Activated CD4-positive, alpha-beta T cell treated with anti-CD3 and anti-CD28 coated beads for 36 hours (primary cell): ENCODE measurements around the gene CDH16. TPM values are rescaled to one million over a fixed set of nuclear protein-coding genes. Genes with fewer than 3 reads are reported as not detected.

Experiments used
- ATAC-seq: fragments of 200-7000 bp; cut with Tn5 transposase; one replicate; pipeline ENCODE4 v1.10.0; 2021; ENCODE audit warnings: mild to moderate bottlenecking, moderate library complexity
- CTCF ChIA-PET: fragments of 350-600 bp; sonication (Branson Sonifier 250); formaldehyde crosslinking; loops from one replicate; lab custom pipeline; 2021; ENCODE audit warnings: antibody characterized with exemption; lab: Charles Lee
- POLR2A ChIA-PET: fragments of 350-600 bp; sonication (Branson Sonifier 250); formaldehyde crosslinking; loops from one replicate; lab custom pipeline; 2021; ENCODE audit warnings: antibody characterized with exemption, inconsistent platforms; lab: Charles Lee
- DNase-seq: peaks from one replicate; pipeline ENCODE4 v3.0.0-alpha.2; 2020
- H3K27ac Mint-ChIP-seq: one replicate; pipeline ENCODE4 v1.8.0; 2021; ENCODE audit warnings: mixed read lengths
- H3K27me3 Mint-ChIP-seq: one replicate; pipeline ENCODE4 v1.8.0; 2021; ENCODE audit warnings: mixed read lengths
- H3K36me3 Mint-ChIP-seq: one replicate; pipeline ENCODE4 v1.8.0; 2021; ENCODE audit warnings: low read depth, mixed read lengths
- H3K4me1 Mint-ChIP-seq: one replicate; pipeline ENCODE4 v1.8.0; 2021; ENCODE audit warnings: mixed read lengths
- H3K4me3 Mint-ChIP-seq: one replicate; pipeline ENCODE4 v1.8.0; 2021; ENCODE audit warnings: mild to moderate bottlenecking, moderate library complexity, mixed read lengths
- H3K9me3 Mint-ChIP-seq: one replicate; pipeline ENCODE4 v1.8.0; 2021; ENCODE audit warnings: low read depth, mixed read lengths
- intact Hi-C, 2 experiments: fragments of 100-400 bp; cut with DNase I in 1 of 2; cut with micrococcal nuclease in 1 of 2; formaldehyde crosslinking; loops; one replicate each; pipeline versions ENCODE4 v1.14.2 to v1.15.1; 2022 to 2024; cut with DNase I, micrococcal nuclease
- total RNA-seq, 2 experiments: library from RNA; stranded (reverse); gene quantifications; one replicate each; pipeline ENCODE4 v1.2.3, GENCODE V29; 2021

Gene CDH16
- total RNA-seq, 2 experiments from 2014 or later, result not detected

GRCh38 chr16:66911112-66911511, 7.6 kb downstream of the CDH16 start:
- ATAC-seq, result no peak
- H3K27ac Mint-ChIP-seq, result no peak overlapping the region

GRCh38 chr16:66910175-66910940, 8.3 kb downstream of the CDH16 start:
- ChIA-PET CTCF (interaction anchor here (0.6 to 1.1 kb wide), 3 partner anchors 15 to 575 kb away, joined by 3 to 8 read pairs (median 3); no protein-coding TSS in a partner anchor), POLR2A (interaction anchor here (0.5 kb wide), 1 partner anchor 107 kb away, joined by 3 read pairs; no protein-coding TSS in a partner anchor)
- ATAC-seq (no peak), DNase-seq (no peak)
- Mint-ChIP-seq H3K36me3 (no peaks in the 10 kb centered on the region), H3K9me3 (no peaks in the 10 kb centered on the region), H3K27ac (no peak overlapping the region), H3K27me3 (no peaks in the 10 kb centered on the region), H3K4me3 (no peak overlapping the region), H3K4me1 (peaks cover 6% of the 10 kb centered on the region)
- intact Hi-C loops, result no loop called here

More at GRCh38 chr16:66911112-66911511, 7.6 kb downstream of the CDH16 start:
- no peaks in the 10 kb centered on the region for H3K27me3 Mint-ChIP-seq
- POLR2A ChIA-PET, result interaction anchor here (0.5 to 1.1 kb wide), 3 partner anchors 20 to 303 kb away, joined by 3 to 4 read pairs (median 3); no protein-coding TSS in a partner anchor
- H3K9me3 Mint-ChIP-seq, result no peaks in the 10 kb centered on the region
- H3K36me3 Mint-ChIP-seq, result no peaks in the 10 kb centered on the region
- CTCF ChIA-PET, result interaction anchor here (0.8 kb wide), 2 partner anchors 11 to 12 kb away, joined by 3 read pairs; no protein-coding TSS in a partner anchor
- H3K4me3 Mint-ChIP-seq, result no peak overlapping the region
- no peak for DNase-seq
- H3K4me1 Mint-ChIP-seq, result peaks cover 2% of the 10 kb centered on the region
- intact Hi-C loops, result no loop called here

- CTCF ChIA-PET, result interaction anchor here (0.6 to 1.3 kb wide), 6 partner anchors 14 to 185 kb away, joined by 3 to 8 read pairs (median 3); no protein-coding TSS in a partner anchor
- DNase-seq (no peak), ATAC-seq (no peak)
- H3K9me3 Mint-ChIP-seq, result no peaks in the 10 kb centered on the region
- H3K4me3 Mint-ChIP-seq, result no peak overlapping the region
- no peaks in the 10 kb centered on the region for H3K27me3 Mint-ChIP-seq
- no peaks in the 10 kb centered on the region for H3K36me3 Mint-ChIP-seq
- POLR2A ChIA-PET, result interaction anchor here (0.6 kb wide), 1 partner anchor 28 kb away, joined by 4 read pairs; no protein-coding TSS in a partner anchor
- H3K27ac Mint-ChIP-seq, result no peak overlapping the region
- intact Hi-C loops, result no loop called here
- peaks cover 6% of the 10 kb centered on the region for H3K4me1 Mint-ChIP-seq
Measured at GRCh38 chr16:66908762-66909559, 9.7 kb downstream of the CDH16 start.

GRCh38 chr16:66908116-66908515, 10.6 kb downstream of the CDH16 start:
- no peaks in the 10 kb centered on the region for H3K27me3 Mint-ChIP-seq
- no peaks in the 10 kb centered on the region for H3K9me3 Mint-ChIP-seq
- H3K4me1 Mint-ChIP-seq, result peaks cover 6% of the 10 kb centered on the region
- DNase-seq (no peak), ATAC-seq (no peak)
- intact Hi-C loops, result no loop called here
- no peaks in the 10 kb centered on the region for H3K36me3 Mint-ChIP-seq
- no peak overlapping the region for H3K27ac Mint-ChIP-seq
- POLR2A ChIA-PET, result no interaction called here
- CTCF ChIA-PET, result interaction anchor here (1.3 kb wide), 2 partner anchors 12 to 25 kb away, joined by 4 to 6 read pairs; no protein-coding TSS in a partner anchor
- no peak overlapping the region for H3K4me3 Mint-ChIP-seq

- intact Hi-C loops, result no loop called here
- ChIA-PET CTCF (interaction anchor here (0.6 to 1.7 kb wide), 5 partner anchors 10 to 175 kb away, joined by 3 to 7 read pairs (median 6); partner anchors contain the start of gene NAE1), POLR2A (no interaction called here)
- Mint-ChIP-seq H3K27me3 (no peaks in the 10 kb centered on the region), H3K27ac (no peak overlapping the region), H3K4me1 (peaks cover 6% of the 10 kb centered on the region), H3K36me3 (no peaks in the 10 kb centered on the region), H3K9me3 (no peaks in the 10 kb centered on the region), H3K4me3 (no peak overlapping the region)
- no peak for ATAC-seq
- no peak for DNase-seq
Measured at GRCh38 chr16:66906916-66907836, 11.5 kb downstream of the CDH16 start.

DNA sequence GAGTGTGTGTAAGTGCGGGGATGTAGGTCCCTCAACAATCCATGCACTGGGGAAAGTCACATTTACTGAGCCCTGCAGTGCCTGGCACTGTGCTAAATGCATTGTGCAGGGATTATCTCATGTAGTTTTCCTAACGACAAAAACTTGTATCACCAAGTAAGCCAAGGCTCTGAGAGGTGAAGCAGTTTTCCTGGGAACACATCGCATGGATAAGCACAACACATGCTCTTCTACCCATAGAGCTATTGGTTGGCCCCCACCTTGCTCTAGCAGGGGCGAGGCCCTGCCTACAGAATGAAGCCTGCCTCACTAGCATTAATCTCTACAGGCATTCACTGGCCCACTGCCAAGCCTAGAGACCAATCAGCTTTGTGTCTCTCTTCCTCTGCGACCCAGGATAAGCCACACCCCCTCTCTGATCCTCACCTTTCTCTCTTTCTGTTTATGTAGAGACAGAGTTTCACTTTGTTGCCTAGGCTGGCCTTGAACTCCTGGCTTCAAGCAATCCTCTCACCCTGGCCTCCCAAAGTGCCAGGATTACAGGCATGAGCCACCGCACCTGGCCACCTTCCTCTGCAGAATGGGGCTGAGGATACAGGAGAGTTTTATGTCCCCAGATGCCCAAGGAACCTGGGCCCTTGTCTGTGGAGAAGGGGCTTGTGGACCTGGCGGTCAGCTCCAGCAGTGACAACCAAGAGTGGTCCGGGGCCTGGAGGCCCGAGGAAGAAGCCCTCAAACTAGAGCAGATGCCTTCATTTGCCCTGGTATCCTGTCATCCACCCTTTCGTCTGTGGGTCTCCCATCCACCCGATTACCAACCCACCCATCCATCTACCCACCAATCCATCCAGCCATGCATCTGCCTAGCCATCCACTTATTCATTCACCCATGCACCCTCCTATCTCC, 12.8 kb downstream of the CDH16 start:
- POLR2A ChIA-PET, result interaction anchor here (1.0 kb wide), 1 partner anchor 33 kb away, joined by 3 read pairs; no protein-coding TSS in a partner anchor

GRCh38 chr16:66904846-66905632, 13.6 kb downstream of the CDH16 start:
- Mint-ChIP-seq H3K9me3 (no peaks in the 10 kb centered on the region), H3K27ac (no peak overlapping the region), H3K27me3 (no peaks in the 10 kb centered on the region), H3K4me3 (no peak overlapping the region), H3K36me3 (no peaks in the 10 kb centered on the region), H3K4me1 (peaks cover 6% of the 10 kb centered on the region)
- POLR2A ChIA-PET, result interaction anchor here (1.0 kb wide), 1 partner anchor 32 kb away, joined by 3 read pairs; no protein-coding TSS in a partner anchor
- DNase-seq (no peak), ATAC-seq (no peak)
- intact Hi-C loops, result no loop called here
- CTCF ChIA-PET, result interaction anchor here (0.6 to 2.2 kb wide), 6 partner anchors 7 to 175 kb away, joined by 3 to 9 read pairs (median 4); no protein-coding TSS in a partner anchor

More for the DNA sequence above, 12.8 kb downstream of the CDH16 start:
- H3K9me3 Mint-ChIP-seq, result no peaks in the 10 kb centered on the region
- intact Hi-C loops, result no loop called here
- ATAC-seq (peak; percentile 78), DNase-seq (peak; percentile 75)
- no peaks in the 10 kb centered on the region for H3K36me3 Mint-ChIP-seq
- CTCF ChIA-PET, result interaction anchor here (0.7 to 1.7 kb wide), 5 partner anchors 8 to 39 kb away, joined by 3 to 7 read pairs (median 4); no protein-coding TSS in a partner anchor
- H3K27me3 Mint-ChIP-seq, result no peaks in the 10 kb centered on the region
- no peak overlapping the region for H3K27ac Mint-ChIP-seq
- no peak overlapping the region for H3K4me3 Mint-ChIP-seq
- peaks cover 6% of the 10 kb centered on the region for H3K4me1 Mint-ChIP-seq

DNA sequence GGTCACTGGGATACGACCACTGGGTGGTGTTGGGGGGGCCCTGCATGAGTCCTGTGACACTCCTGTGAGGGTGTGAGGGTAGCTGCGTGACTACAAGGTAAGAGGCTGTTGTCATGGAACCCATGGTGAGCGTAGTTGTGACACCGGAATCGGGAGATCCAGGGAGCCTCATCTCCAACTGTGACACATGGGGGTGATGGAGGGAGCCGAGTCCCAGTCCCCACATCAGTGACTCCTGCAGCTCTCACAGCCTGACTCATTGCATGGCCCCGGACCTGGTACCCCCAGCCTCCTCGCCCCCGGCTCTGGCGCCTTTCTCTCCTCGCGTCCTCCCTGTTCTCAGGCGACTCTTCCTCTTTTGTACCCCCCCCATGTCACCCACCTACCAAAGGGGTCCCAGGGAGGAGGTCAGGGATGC, 14.2 kb downstream of the CDH16 start:
- no peaks in the 10 kb centered on the region for H3K36me3 Mint-ChIP-seq
- H3K9me3 Mint-ChIP-seq, result no peaks in the 10 kb centered on the region
- H3K4me3 Mint-ChIP-seq, result no peak overlapping the region
- intact Hi-C loops, result no loop called here
- POLR2A ChIA-PET, result no interaction called here
- ATAC-seq (no peak), DNase-seq (no peak)
- no peak overlapping the region for H3K27ac Mint-ChIP-seq
- H3K4me1 Mint-ChIP-seq, result peaks cover 6% of the 10 kb centered on the region
- CTCF ChIA-PET, result interaction anchor here (0.6 to 2.2 kb wide), 5 partner anchors 9 to 174 kb away, joined by 3 to 9 read pairs (median 3); no protein-coding TSS in a partner anchor
- no peaks in the 10 kb centered on the region for H3K27me3 Mint-ChIP-seq
